Measurements from ENCODE around the gene CCL28.
"Not testable (repeated sequence)": the region's sequence is repeated elsewhere in the genome, so short reads cannot be mapped to it uniquely, and the experiment has no call there.

CCL28 gene

GRCh38 chr5:43409809-43410271 lies 2.4 kb downstream of the CCL28 start:
- no peak for TF ChIP-seq CTCF (IDR thresholded peaks at IDR 0.05; ENCODE audit: low read depth, low read length, poor library complexity, severe bottlenecking)
- TF ChIP-seq EZH2phosphoT487 (IDR thresholded peaks at IDR 0.05; ENCODE audit: borderline replicate concordance, low read length): no peak
- Histone ChIP-seq H3K27me3 (ENCODE audit: control insufficient read depth, low read length) (no peaks in the 10 kb centered on the region), H3K9me2 (replicated peaks; ENCODE audit: control insufficient read depth, low read length) (no peaks in the 10 kb centered on the region), H3F3A (ENCODE audit: control insufficient read depth, insufficient read depth) (no peaks in the 10 kb centered on the region), H3K9me3 (ENCODE audit: control insufficient read depth, insufficient read depth, low read length) (no peaks in the 10 kb centered on the region), H3K4me3 (ENCODE audit: low read length) (no peak overlapping the region), H3K36me3 (ENCODE audit: control insufficient read depth, low read length) (no peaks in the 10 kb centered on the region), H4K20me1 (ENCODE audit: control insufficient read depth, insufficient read depth, low read depth, low read length) (no peaks in the 10 kb centered on the region), H3K27ac (ENCODE audit: low read depth, low read length) (no peak overlapping the region), H3K79me2 (ENCODE audit: control insufficient read depth, low read length) (no peaks in the 10 kb centered on the region), H3K4me1 (ENCODE audit: control insufficient read depth, low read length) (no peaks in the 10 kb centered on the region), H3K4me2 (ENCODE audit: low read length) (no peak overlapping the region)

- not testable (repeated sequence) for H3K79me2 ChIP-seq (ENCODE audit: control insufficient read depth, low read length); H3K4me3 ChIP-seq (ENCODE audit: low read length); H3K27me3 ChIP-seq (ENCODE audit: control insufficient read depth, low read length); H4K20me1 ChIP-seq (ENCODE audit: control insufficient read depth, insufficient read depth, low read depth, low read length); H3K27ac ChIP-seq (ENCODE audit: low read depth, low read length); H3K4me1 ChIP-seq (ENCODE audit: control insufficient read depth, low read length); H3K9me3 ChIP-seq (ENCODE audit: control insufficient read depth, insufficient read depth, low read length); H3K36me3 ChIP-seq (ENCODE audit: control insufficient read depth, low read length); H3K4me2 ChIP-seq (ENCODE audit: low read length); H3K9me2 ChIP-seq (replicated peaks; ENCODE audit: control insufficient read depth, low read length); H3F3A ChIP-seq (ENCODE audit: control insufficient read depth, insufficient read depth)
Measured at GRCh38 chr5:43402524-43403066, 9.6 kb downstream of the CCL28 start.

GRCh38 chr5:43401827-43402226 lies 10.4 kb downstream of the CCL28 start:
- Histone ChIP-seq H3K4me3 (ENCODE audit: low read length) (no peak overlapping the region), H3K4me1 (ENCODE audit: control insufficient read depth, low read length) (peaks cover 6% of the 10 kb centered on the region), H3K79me2 (ENCODE audit: control insufficient read depth, low read length) (no peaks in the 10 kb centered on the region), H3K36me3 (ENCODE audit: control insufficient read depth, low read length) (no peaks in the 10 kb centered on the region), H3K27ac (ENCODE audit: low read depth, low read length) (no peak overlapping the region), H3K27me3 (ENCODE audit: control insufficient read depth, low read length) (no peaks in the 10 kb centered on the region), H3F3A (ENCODE audit: control insufficient read depth, insufficient read depth) (no peaks in the 10 kb centered on the region), H3K4me2 (ENCODE audit: low read length) (no peak overlapping the region), H3K9me2 (replicated peaks; ENCODE audit: control insufficient read depth, low read length) (no peaks in the 10 kb centered on the region), H3K9me3 (ENCODE audit: control insufficient read depth, insufficient read depth, low read length) (no peaks in the 10 kb centered on the region), H4K20me1 (ENCODE audit: control insufficient read depth, insufficient read depth, low read depth, low read length) (no peaks in the 10 kb centered on the region)
- no peak for TF ChIP-seq EZH2phosphoT487 (IDR thresholded peaks at IDR 0.05; ENCODE audit: borderline replicate concordance, low read length)
- TF ChIP-seq CTCF (IDR thresholded peaks at IDR 0.05; ENCODE audit: low read depth, low read length, poor library complexity, severe bottlenecking): no peak

GRCh38 chr5:43400082-43400481 lies 12.1 kb downstream of the CCL28 start:
- Histone ChIP-seq H3K27me3 (ENCODE audit: control insufficient read depth, low read length) (no peaks in the 10 kb centered on the region; the same call in 1 of the 2 replicates), H3F3A (ENCODE audit: control insufficient read depth, insufficient read depth) (no peaks in the 10 kb centered on the region), H3K36me3 (ENCODE audit: control insufficient read depth, low read length) (no peaks in the 10 kb centered on the region), H3K9me2 (replicated peaks; ENCODE audit: control insufficient read depth, low read length) (no peaks in the 10 kb centered on the region), H3K4me1 (ENCODE audit: control insufficient read depth, low read length) (peaks cover 14% of the 10 kb centered on the region), H4K20me1 (ENCODE audit: control insufficient read depth, insufficient read depth, low read depth, low read length) (no peaks in the 10 kb centered on the region), H3K4me2 (ENCODE audit: low read length) (no peak overlapping the region), H3K27ac (ENCODE audit: low read depth, low read length) (no peak overlapping the region), H3K4me3 (ENCODE audit: low read length) (no peak overlapping the region), H3K9me3 (ENCODE audit: control insufficient read depth, insufficient read depth, low read length) (no peaks in the 10 kb centered on the region), H3K79me2 (ENCODE audit: control insufficient read depth, low read length) (no peaks in the 10 kb centered on the region)
- TF ChIP-seq CTCF (IDR thresholded peaks at IDR 0.05; ENCODE audit: low read depth, low read length, poor library complexity, severe bottlenecking) (no peak), EZH2phosphoT487 (IDR thresholded peaks at IDR 0.05; ENCODE audit: borderline replicate concordance, low read length) (no peak)
